Astrocyte (in vitro differentiated cells and primary cell): Measurements from ENCODE around the gene PIGW. TPM values are rescaled to one million over a fixed set of nuclear protein-coding genes. Genes with fewer than 3 reads are reported as not detected.

ENCODE experiments used
- DNase-seq: peaks from one replicate; pipeline ENCODE4 v3.0.0-alpha.2; 2010; ENCODE audit warnings: low read depth
- FAIRE-seq: peaks from 2 replicates; lab custom pipeline; 2011; peaks lifted over from hg19 to GRCh38; lab: Jason Lieb, UNC
- H2AFZ ChIP-seq: 2 replicates; pipeline ENCODE4 v1.6.0; 2012; ENCODE audit warnings: low read depth, low read length, inconsistent platforms
- H3K27ac ChIP-seq: 2 replicates; pipeline ENCODE4 v1.5.1; 2011; ENCODE audit warnings: low read depth, low read length, inconsistent platforms
- H3K27me3 ChIP-seq: 2 replicates; pipeline ENCODE4 v1.6.0; 2011; ENCODE audit warnings: low read length, inconsistent platforms; ENCODE audit not compliant: insufficient read depth
- H3K36me3 ChIP-seq: 2 replicates; pipeline ENCODE4 v1.5.1; 2011; ENCODE audit warnings: low read length, inconsistent platforms; ENCODE audit not compliant: insufficient read depth
- H3K4me1 ChIP-seq: 2 replicates; pipeline ENCODE4 v1.5.1; 2011; ENCODE audit warnings: low read length, inconsistent platforms; ENCODE audit not compliant: insufficient read depth
- H3K4me2 ChIP-seq: 2 replicates; pipeline ENCODE4 v1.6.0; 2012; ENCODE audit warnings: low read length, inconsistent platforms
- H3K4me3 ChIP-seq: 2 replicates; pipeline ENCODE4 v1.5.1; 2011; ENCODE audit warnings: low read depth, mild to moderate bottlenecking, low read length, inconsistent platforms; ENCODE audit not compliant: insufficient read depth
- H3K79me2 ChIP-seq: 2 replicates; pipeline ENCODE4 v1.6.0; 2012; ENCODE audit warnings: mild to moderate bottlenecking, low read length, inconsistent platforms; ENCODE audit not compliant: insufficient read depth
- H3K9ac ChIP-seq: 2 replicates; pipeline ENCODE4 v1.6.0; 2012; ENCODE audit warnings: mild to moderate bottlenecking, low read length, inconsistent platforms
- H3K9me3 ChIP-seq: 2 replicates; pipeline ENCODE4 v1.5.1; 2012; ENCODE audit warnings: low read depth, mild to moderate bottlenecking, low read length, inconsistent platforms; ENCODE audit not compliant: insufficient read depth
- H4K20me1 ChIP-seq: 2 replicates; pipeline ENCODE4 v1.6.0; 2012; ENCODE audit warnings: low read length, inconsistent platforms; ENCODE audit not compliant: insufficient read depth
- H3K27ac Mint-ChIP-seq: one replicate; pipeline ENCODE4 v1.8.0; 2021; ENCODE audit warnings: mild to moderate bottlenecking, mixed read lengths; ENCODE audit not compliant: unreplicated experiment
- H3K27me3 Mint-ChIP-seq: one replicate; pipeline ENCODE4 v1.8.0; 2021; ENCODE audit warnings: low read depth, mixed read lengths; ENCODE audit not compliant: unreplicated experiment
- H3K36me3 Mint-ChIP-seq: one replicate; pipeline ENCODE4 v1.8.0; 2021; ENCODE audit warnings: low read depth, mixed read lengths; ENCODE audit not compliant: unreplicated experiment
- H3K4me1 Mint-ChIP-seq: one replicate; pipeline ENCODE4 v1.8.0; 2021; ENCODE audit warnings: low read depth, mixed read lengths; ENCODE audit not compliant: unreplicated experiment
- H3K4me3 Mint-ChIP-seq: one replicate; pipeline ENCODE4 v1.8.0; 2021; ENCODE audit warnings: mild to moderate bottlenecking, moderate library complexity, mixed read lengths; ENCODE audit not compliant: unreplicated experiment
- H3K9me3 Mint-ChIP-seq: one replicate; pipeline ENCODE4 v1.8.0; 2021; ENCODE audit warnings: mild to moderate bottlenecking, mixed read lengths; ENCODE audit not compliant: unreplicated experiment
- EZH2 ChIP-seq: IDR thresholded peaks from 2 replicates; pipeline ENCODE4 v1.6.1; 2012; ENCODE audit warnings: mild to moderate bottlenecking, low read length, inconsistent platforms; ENCODE audit not compliant: insufficient read depth
- total RNA-seq: library from RNA; stranded (reverse); gene quantifications from 2 replicates; pipeline ENCODE4 v1.2.1, GENCODE V29; 2021
- TF ChIP-seq, protein P1 (sequence below): IDR thresholded peaks from 2 replicates; pipeline ENCODE4 v1.5.1; 2011; ENCODE audit warnings: low read depth, mild to moderate bottlenecking, inconsistent platforms, low read length, moderate library complexity; ENCODE audit not compliant: insufficient read depth

The PIGW gene
- total RNA-seq, 1 donor from 2014 or later, result 8.4 TPM

DNA sequence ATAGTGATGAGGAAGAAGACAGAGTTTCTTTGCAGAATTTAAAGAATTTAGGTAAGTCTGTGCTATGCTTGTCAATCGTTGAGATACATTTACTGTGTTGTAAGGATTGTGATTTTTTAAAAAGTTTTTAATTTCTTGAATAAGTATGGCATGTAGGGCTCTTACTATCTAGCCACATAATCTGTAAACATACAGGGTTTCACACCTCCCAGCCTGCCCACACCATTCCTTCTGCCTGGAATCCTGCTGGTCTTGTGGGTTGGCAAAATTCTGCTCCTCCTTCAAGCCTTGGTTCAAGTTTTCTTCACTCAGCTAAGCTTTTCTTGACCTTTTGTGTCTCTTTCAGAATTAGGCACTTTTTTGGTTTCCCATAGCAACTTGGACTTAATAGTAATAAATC is 40.8 kb upstream of the PIGW start:
- peaks cover 40% of the 10 kb centered on the region for H3K36me3 ChIP-seq
- H3K4me1 ChIP-seq, result no peaks in the 10 kb centered on the region
- H3K27ac ChIP-seq, result no peak overlapping the region
- peaks cover 30% of the 10 kb centered on the region for H3K79me2 ChIP-seq
- no peak overlapping the region for H3K9ac ChIP-seq
- H3K9me3 Mint-ChIP-seq, result no peaks in the 10 kb centered on the region
- H3K27me3 Mint-ChIP-seq, result no peaks in the 10 kb centered on the region
- peak overlapping the region; percentile 23 for H3K27ac Mint-ChIP-seq
- H3K4me3 ChIP-seq, result no peak overlapping the region
- H3K4me1 Mint-ChIP-seq, result peaks cover 15% of the 10 kb centered on the region
- peaks cover 12% of the 10 kb centered on the region for H3K36me3 Mint-ChIP-seq
- DNase-seq (peak; percentile 11), FAIRE-seq (no peak)
- no peaks in the 10 kb centered on the region for H3K27me3 ChIP-seq
- no peaks in the 10 kb centered on the region for H3K9me3 ChIP-seq
- H3K4me3 Mint-ChIP-seq, result no peak overlapping the region
- H3K4me2 ChIP-seq, result no peak overlapping the region
- TF ChIP-seq EZH2, result no peak
- TF ChIP-seq, protein P1, sequence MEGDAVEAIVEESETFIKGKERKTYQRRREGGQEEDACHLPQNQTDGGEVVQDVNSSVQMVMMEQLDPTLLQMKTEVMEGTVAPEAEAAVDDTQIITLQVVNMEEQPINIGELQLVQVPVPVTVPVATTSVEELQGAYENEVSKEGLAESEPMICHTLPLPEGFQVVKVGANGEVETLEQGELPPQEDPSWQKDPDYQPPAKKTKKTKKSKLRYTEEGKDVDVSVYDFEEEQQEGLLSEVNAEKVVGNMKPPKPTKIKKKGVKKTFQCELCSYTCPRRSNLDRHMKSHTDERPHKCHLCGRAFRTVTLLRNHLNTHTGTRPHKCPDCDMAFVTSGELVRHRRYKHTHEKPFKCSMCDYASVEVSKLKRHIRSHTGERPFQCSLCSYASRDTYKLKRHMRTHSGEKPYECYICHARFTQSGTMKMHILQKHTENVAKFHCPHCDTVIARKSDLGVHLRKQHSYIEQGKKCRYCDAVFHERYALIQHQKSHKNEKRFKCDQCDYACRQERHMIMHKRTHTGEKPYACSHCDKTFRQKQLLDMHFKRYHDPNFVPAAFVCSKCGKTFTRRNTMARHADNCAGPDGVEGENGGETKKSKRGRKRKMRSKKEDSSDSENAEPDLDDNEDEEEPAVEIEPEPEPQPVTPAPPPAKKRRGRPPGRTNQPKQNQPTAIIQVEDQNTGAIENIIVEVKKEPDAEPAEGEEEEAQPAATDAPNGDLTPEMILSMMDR, result no peak
- no peak overlapping the region for H2AFZ ChIP-seq
- peaks cover 37% of the 10 kb centered on the region for H4K20me1 ChIP-seq

DNA sequence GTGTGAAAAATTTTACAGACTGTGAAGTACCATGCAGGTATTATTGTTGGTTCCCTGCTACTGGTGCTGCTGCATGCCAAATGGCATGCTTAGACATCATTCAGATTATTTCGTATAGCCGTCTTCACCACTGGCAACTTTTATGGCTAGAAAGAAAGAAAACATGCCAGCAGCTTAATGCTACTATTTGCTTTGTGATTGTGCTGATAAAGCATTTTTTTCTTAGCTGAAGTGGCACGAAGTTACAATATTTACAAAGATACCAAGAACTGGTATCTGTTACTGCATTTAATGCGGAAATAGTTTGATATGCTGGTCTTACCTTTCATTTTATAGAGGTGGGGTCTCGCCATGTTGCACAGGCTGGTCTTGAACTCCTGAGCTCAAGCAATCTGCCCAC is 40.1 kb upstream of the PIGW start:
- Histone ChIP-seq H3K36me3 (peaks cover 40% of the 10 kb centered on the region), H2AFZ (no peak overlapping the region), H3K4me3 (no peak overlapping the region), H3K4me1 (no peaks in the 10 kb centered on the region), H3K79me2 (peaks cover 24% of the 10 kb centered on the region), H3K9me3 (no peaks in the 10 kb centered on the region), H4K20me1 (peaks cover 30% of the 10 kb centered on the region), H3K4me2 (no peak overlapping the region), H3K9ac (no peak overlapping the region), H3K27me3 (no peaks in the 10 kb centered on the region), H3K27ac (no peak overlapping the region)
- Mint-ChIP-seq H3K36me3 (peaks cover 12% of the 10 kb centered on the region), H3K4me3 (no peak overlapping the region), H3K27ac (no peak overlapping the region), H3K9me3 (no peaks in the 10 kb centered on the region), H3K4me1 (peaks cover 15% of the 10 kb centered on the region), H3K27me3 (no peaks in the 10 kb centered on the region)
- FAIRE-seq (no peak), DNase-seq (no peak)
- TF ChIP-seq EZH2, result no peak
- TF ChIP-seq, protein P1, result no peak

DNA sequence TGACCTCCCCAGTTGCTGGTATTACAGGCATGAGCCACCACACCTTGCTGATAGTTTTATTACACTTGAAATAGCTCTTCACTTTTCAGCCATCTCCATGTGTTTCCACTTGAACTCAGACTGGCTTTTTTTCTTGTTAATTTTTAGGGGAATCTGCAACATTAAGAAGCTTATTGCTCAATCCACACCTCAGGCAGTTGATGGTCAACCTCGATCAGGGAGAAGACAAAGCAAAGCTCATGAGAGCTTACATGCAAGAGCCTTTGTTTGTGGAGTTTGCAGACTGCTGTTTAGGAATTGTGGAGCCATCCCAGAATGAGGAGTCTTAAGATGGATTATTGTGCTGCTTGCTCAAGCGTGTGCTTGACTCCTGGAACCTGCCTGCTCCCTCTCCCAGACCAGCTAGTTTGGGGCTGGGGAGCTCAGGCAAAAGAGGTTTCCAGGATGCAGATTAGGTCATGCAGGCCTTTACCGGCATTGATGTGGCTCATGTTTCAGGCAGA is 39.7 kb upstream of the PIGW start:
- TF ChIP-seq, protein P1, result no peak
- no peak for TF ChIP-seq EZH2
- DNase-seq, result no peak
- Histone ChIP-seq H3K4me2 (no peak overlapping the region), H3K27ac (no peak overlapping the region), H4K20me1 (peaks cover 30% of the 10 kb centered on the region), H3K9ac (no peak overlapping the region), H3K9me3 (no peaks in the 10 kb centered on the region), H3K27me3 (no peaks in the 10 kb centered on the region), H3K4me3 (no peak overlapping the region), H3K36me3 (peaks cover 41% of the 10 kb centered on the region), H3K79me2 (peaks cover 20% of the 10 kb centered on the region), H2AFZ (no peak overlapping the region), H3K4me1 (no peaks in the 10 kb centered on the region)
- Mint-ChIP-seq H3K36me3 (peaks cover 12% of the 10 kb centered on the region), H3K27me3 (no peaks in the 10 kb centered on the region), H3K4me3 (no peak overlapping the region), H3K9me3 (no peaks in the 10 kb centered on the region), H3K4me1 (peaks cover 15% of the 10 kb centered on the region), H3K27ac (no peak overlapping the region)
- no peak for FAIRE-seq
